GM12878 (cell line): Measurements from ENCODE around the gene EFNA2.

Experiments used
- ATF3 ChIP-seq: IDR thresholded peaks from 2 replicates; pipeline ENCODE4 v1.6.1; 2011; ENCODE audit warnings: low read depth, mild to moderate bottlenecking, low read length, moderate library complexity, borderline replicate concordance; ENCODE audit errors: extremely low read depth
- CHD2 ChIP-seq: IDR thresholded peaks from 2 replicates; pipeline ENCODE4 v1.6.1; 2011; ENCODE audit warnings: low read depth, low read length, improper control_type of control experiment, borderline replicate concordance
- CTCF ChIP-seq, 3 experiments: IDR thresholded peaks in 2 of 3; conservative IDR thresholded peaks in 1 of 3; 2 replicates each; pipeline ENCODE4 v1.5.1; 2011; ENCODE audit warnings: low read depth in 3 of 3, low read length in 3 of 3, mild to moderate bottlenecking in 3 of 3, control low read depth in 2 of 3, moderate library complexity in 2 of 3, inconsistent platforms in 1 of 3, mixed read lengths in 1 of 3; ENCODE audit not compliant: control insufficient read depth in 2 of 3, insufficient read depth in 1 of 3; ENCODE audit errors: extremely low read depth in 1 of 3
- EP300 ChIP-seq, 2 experiments: fragments of 150-350 bp in 1 of 2; IDR thresholded peaks; 2 replicates each; pipeline ENCODE4 v1.6.1; 2011 to 2012; ENCODE audit warnings: low read depth in 2 of 2, low read length in 2 of 2, borderline replicate concordance in 1 of 2, improper control_type of control experiment in 1 of 2, inconsistent platforms in 1 of 2; ENCODE audit not compliant: control insufficient read depth in 1 of 2
- FOXM1 ChIP-seq: IDR thresholded peaks from 2 replicates; pipeline ENCODE4 v1.6.1; 2012; ENCODE audit warnings: low read depth, mild to moderate bottlenecking, inconsistent platforms, low read length, moderate library complexity
- JUND ChIP-seq: IDR thresholded peaks from 2 replicates; pipeline ENCODE4 v1.6.1; 2012; ENCODE audit warnings: low read depth, mild to moderate bottlenecking, low read length, improper control_type of control experiment, moderate library complexity
- MLLT1 ChIP-seq: fragments of 450-650 bp; IDR thresholded peaks from 2 replicates; pipeline ENCODE4 v1.6.1; 2016; ENCODE audit warnings: mild to moderate bottlenecking
- MTA2 ChIP-seq: fragments of 450-650 bp; IDR thresholded peaks from 2 replicates; pipeline ENCODE4 v1.6.1; 2016; ENCODE audit warnings: low read depth, mild to moderate bottlenecking, moderate library complexity
- POLR2AphosphoS5 ChIP-seq: IDR thresholded peaks from 2 replicates; pipeline ENCODE4 v1.6.1; 2011; ENCODE audit warnings: mild to moderate bottlenecking, low read length, inconsistent platforms
- RAD51 ChIP-seq: fragments of 450-650 bp; IDR thresholded peaks from 2 replicates; pipeline ENCODE4 v1.6.1; 2016; ENCODE audit warnings: moderate library complexity, mild to moderate bottlenecking, inconsistent platforms
- SIX5 ChIP-seq: IDR thresholded peaks from 2 replicates; pipeline ENCODE4 v1.6.1; 2011; ENCODE audit warnings: mild to moderate bottlenecking, low read depth, low read length, moderate library complexity; ENCODE audit not compliant: severe bottlenecking
- TAF1 ChIP-seq: IDR thresholded peaks from 2 replicates; pipeline ENCODE4 v1.6.1; 2011; ENCODE audit warnings: mild to moderate bottlenecking, low read depth, low read length, borderline replicate concordance

- no peak for TF ChIP-seq FOXM1
- TF ChIP-seq CTCF (IDR thresholded peaks at IDR 0.05 in 2 of 3, conservative IDR thresholded peaks at IDR 0.05 in 1 of 3; ENCODE audit: control insufficient read depth in 2 of 3, extremely low read depth in 1 of 3, insufficient read depth in 1 of 3, low read depth in 3 of 3, low read length in 3 of 3), result no peak
- no peak for TF ChIP-seq POLR2AphosphoS5
- TF ChIP-seq TAF1, result no peak
- TF ChIP-seq JUND, result no peak
- TF ChIP-seq CHD2, result no peak
- no peak for TF ChIP-seq ATF3
- TF ChIP-seq EP300 (IDR thresholded peaks at IDR 0.05; ENCODE audit: borderline replicate concordance in 1 of 2, control insufficient read depth in 1 of 2, low read depth in 2 of 2, low read length in 2 of 2), result no peak
- no peak for TF ChIP-seq MTA2
- TF ChIP-seq SIX5, result no peak
- no peak for TF ChIP-seq RAD51
- TF ChIP-seq MLLT1, result no peak
Observed at GRCh38 chr19:1255186-1256161, 30.2 kb upstream of the EFNA2 start.
